Stomach smooth muscle (tissue), 2 donors: ENCODE results near the gene CA7.
A peak's percentile ranks its signal among the peaks of the same experiment; 100 is the strongest.

Experiments used
- H3K27ac ChIP-seq: one replicate; pipeline ENCODE4 v1.7.0; 2013; ENCODE audit warnings: mild to moderate bottlenecking, low read length, inconsistent platforms
- H3K27me3 ChIP-seq, 2 donors: one replicate each; pipeline ENCODE4 v1.7.0; 2013; ENCODE audit warnings: low read length in 2 of 2; ENCODE audit not compliant: insufficient read depth in 2 of 2, control insufficient read depth in 1 of 2
- H3K36me3 ChIP-seq, 2 donors: one replicate each; pipeline ENCODE4 v1.7.0; 2013; ENCODE audit warnings: low read length in 2 of 2; ENCODE audit not compliant: control insufficient read depth in 2 of 2, insufficient read depth in 2 of 2
- H3K4me1 ChIP-seq: one replicate; pipeline ENCODE4 v1.7.0; 2013; ENCODE audit warnings: low read length; ENCODE audit not compliant: control insufficient read depth, insufficient read depth
- H3K4me3 ChIP-seq, 2 donors: one replicate each; pipeline ENCODE4 v1.7.0; 2013; ENCODE audit warnings: low read length in 2 of 2
- H3K9ac ChIP-seq, 2 donors: one replicate each; pipeline ENCODE4 v1.7.0; 2013; ENCODE audit warnings: low read length in 2 of 2, mild to moderate bottlenecking in 1 of 2
- H3K9me3 ChIP-seq, 2 donors: one replicate each; pipeline ENCODE4 v1.7.0; 2013; ENCODE audit warnings: low read length in 2 of 2; ENCODE audit not compliant: control insufficient read depth in 2 of 2
- donor health status: healthy.
- donor health status: Pancreatic carcinoma.

The CA7 gene

GRCh38 chr16:66872943-66873684, 28.9 kb downstream of the CA7 start:
- H3K4me3 ChIP-seq: peak overlapping the region; percentile 45 to 72
- H3K27me3 ChIP-seq: peaks cover 0 to 2% of the 10 kb centered on the region in 2 donors
- peaks cover 6% of the 10 kb centered on the region for H3K4me1 ChIP-seq
- no peaks in the 10 kb centered on the region for H3K9me3 ChIP-seq
- no peak overlapping the region for H3K27ac ChIP-seq
- H3K36me3 ChIP-seq: no peaks in the 10 kb centered on the region
- H3K9ac ChIP-seq: peak overlapping the region; percentile 36 to 64

GRCh38 chr16:66873685-66874055, 29.5 kb downstream of the CA7 start:
- Histone ChIP-seq H3K4me1 (peaks cover 6% of the 10 kb centered on the region), H3K9me3 (no peaks in the 10 kb centered on the region), H3K36me3 (no peaks in the 10 kb centered on the region), H3K27me3 (peaks cover 0 to 2% of the 10 kb centered on the region in 2 donors), H3K9ac (no peak overlapping the region), H3K27ac (no peak overlapping the region), H3K4me3 (no peak overlapping the region)

- Histone ChIP-seq H3K27ac (no peak overlapping the region), H3K9ac (no peak overlapping the region), H3K9me3 (no peaks in the 10 kb centered on the region), H3K4me1 (peaks cover 6% of the 10 kb centered on the region), H3K4me3 (no peak overlapping the region), H3K27me3 (peaks cover 0 to 2% of the 10 kb centered on the region in 2 donors), H3K36me3 (no peaks in the 10 kb centered on the region)
Observed at GRCh38 chr16:66874079-66874775, 30.0 kb downstream of the CA7 start.

- Histone ChIP-seq H3K27ac (no peak overlapping the region), H3K27me3 (no peaks in the 10 kb centered on the region), H3K4me1 (peaks cover 16% of the 10 kb centered on the region)
Observed at GRCh38 chr16:66878067-66878466, 33.9 kb downstream of the CA7 start.

GRCh38 chr16:66880288-66881013, 36.2 kb downstream of the CA7 start, which contains the start of gene PDP2:
TSS of gene PDP2 (plus strand) at chr16:66880515. CDS start at chr16:66884285, 3,770 bp downstream.
- Histone ChIP-seq H3K4me1 (peaks cover 14% of the 10 kb centered on the region), H3K4me3 (peak within 1 kb of the TSS; percentile 82 to 91), H3K27ac (peak within 1 kb of the TSS; percentile 18), H3K36me3 (peaks cover 9 to 10% of the 10 kb centered on the region in 2 donors), H3K9me3 (no peaks in the 10 kb centered on the region), H3K27me3 (no peaks in the 10 kb centered on the region), H3K9ac (peak within 1 kb of the TSS; percentile 75 to 81)

More at GRCh38 chr16:66878067-66878466, 33.9 kb downstream of the CA7 start:
- H3K36me3 ChIP-seq: no peaks in the 10 kb centered on the region
- H3K9ac ChIP-seq: no peak overlapping the region
- no peak overlapping the region for H3K4me3 ChIP-seq
- no peaks in the 10 kb centered on the region for H3K9me3 ChIP-seq

- Histone ChIP-seq H3K27me3 (no peaks in the 10 kb centered on the region), H3K36me3 (peaks cover 13% of the 10 kb centered on the region in 2 donors), H3K9ac (peak overlapping the region; percentile 75 to 81), H3K9me3 (no peaks in the 10 kb centered on the region), H3K27ac (no peak overlapping the region), H3K4me3 (peak overlapping the region; percentile 82 to 91), H3K4me1 (peaks cover 14% of the 10 kb centered on the region)
Observed at GRCh38 chr16:66881014-66881417, 36.8 kb downstream of the CA7 start.

- H3K36me3 ChIP-seq: peaks cover 13 to 15% of the 10 kb centered on the region in 2 donors
Observed at GRCh38 chr16:66881560-66881959, 37.3 kb downstream of the CA7 start.

GRCh38 chr16:66881964-66882508, 37.8 kb downstream of the CA7 start:
- no peaks in the 10 kb centered on the region for H3K9me3 ChIP-seq
- H3K4me1 ChIP-seq: peaks cover 14% of the 10 kb centered on the region
- no peak overlapping the region for H3K9ac ChIP-seq
- no peak overlapping the region for H3K27ac ChIP-seq
- no peaks in the 10 kb centered on the region for H3K27me3 ChIP-seq
- H3K36me3 ChIP-seq: peaks cover 13 to 15% of the 10 kb centered on the region in 2 donors
- no peak overlapping the region for H3K4me3 ChIP-seq

More at GRCh38 chr16:66881560-66881959, 37.3 kb downstream of the CA7 start:
- Histone ChIP-seq H3K9ac (no peak overlapping the region), H3K27ac (no peak overlapping the region), H3K27me3 (no peaks in the 10 kb centered on the region), H3K4me1 (peaks cover 14% of the 10 kb centered on the region), H3K4me3 (peak overlapping the region in 1 of 2 donors; percentile 91), H3K9me3 (no peaks in the 10 kb centered on the region)

- peaks cover 13 to 15% of the 10 kb centered on the region in 2 donors for H3K36me3 ChIP-seq
- no peaks in the 10 kb centered on the region for H3K27me3 ChIP-seq
- no peak overlapping the region for H3K4me3 ChIP-seq
- no peak overlapping the region for H3K27ac ChIP-seq
- no peak overlapping the region for H3K9ac ChIP-seq
- no peaks in the 10 kb centered on the region for H3K9me3 ChIP-seq
- peaks cover 14% of the 10 kb centered on the region for H3K4me1 ChIP-seq
Observed at GRCh38 chr16:66882702-66883101, 38.5 kb downstream of the CA7 start.

GRCh38 chr16:66885491-66885890, 41.3 kb downstream of the CA7 start:
- H3K9ac ChIP-seq: no peak overlapping the region
- peaks cover 13 to 15% of the 10 kb centered on the region in 2 donors for H3K36me3 ChIP-seq
- no peak overlapping the region for H3K4me3 ChIP-seq
- peaks cover 9% of the 10 kb centered on the region for H3K4me1 ChIP-seq
- H3K27me3 ChIP-seq: no peaks in the 10 kb centered on the region
- no peaks in the 10 kb centered on the region for H3K9me3 ChIP-seq
- H3K27ac ChIP-seq: no peak overlapping the region
